HepG2 (cell line): ENCODE measurements around the gene CDCP2. TPM values are rescaled to one million over a fixed set of nuclear protein-coding genes. Genes with fewer than 3 reads are reported as not detected.

ENCODE experiments used
- HIVEP1 ChIP-seq: sonication (generic); formaldehyde crosslinking; IDR thresholded peaks from 2 replicates; pipeline ENCODE4 v1.4.0; 2020; ENCODE audit warnings: mild to moderate bottlenecking, missing genetic modification reagents
- MED13 ChIP-seq: sonication (generic); formaldehyde crosslinking; IDR thresholded peaks from 2 replicates; pipeline ENCODE4 v1.5.0; 2020; ENCODE audit warnings: missing genetic modification reagents
- NFAT5 ChIP-seq: sonication (generic); formaldehyde crosslinking; IDR thresholded peaks from 2 replicates; pipeline ENCODE4 v1.4.0; 2020; ENCODE audit warnings: missing genetic modification reagents
- NFIB ChIP-seq: sonication (generic); formaldehyde crosslinking; IDR thresholded peaks from 2 replicates; pipeline ENCODE4 v1.9.0; 2021; ENCODE audit warnings: missing genetic modification reagents, mild to moderate bottlenecking, borderline replicate concordance
- PRDM10 ChIP-seq: sonication (generic); formaldehyde crosslinking; IDR thresholded peaks from 2 replicates; pipeline ENCODE4 v1.4.0; 2020; ENCODE audit warnings: low read depth, missing genetic modification reagents
- RARA ChIP-seq: IDR thresholded peaks from 2 replicates; pipeline ENCODE4 v1.6.1; 2016; ENCODE audit warnings: missing genetic modification reagents, missing compliant biosample characterization
- SAFB2 ChIP-seq: sonication (generic); formaldehyde crosslinking; IDR thresholded peaks from 2 replicates; pipeline ENCODE4 v1.5.1; 2020; ENCODE audit warnings: missing genetic modification reagents, low read depth, mild to moderate bottlenecking, borderline replicate concordance
- SKIL ChIP-seq: sonication (generic); formaldehyde crosslinking; IDR thresholded peaks from 2 replicates; pipeline ENCODE4 v1.8.0; 2022; ENCODE audit warnings: missing genetic modification reagents, mild to moderate bottlenecking, moderate library complexity, borderline replicate concordance
- TRIM22 ChIP-seq: fragments of 450-650 bp; IDR thresholded peaks from 2 replicates; pipeline ENCODE4 v1.6.1; 2017
- ZBTB39 ChIP-seq: sonication (generic); formaldehyde crosslinking; IDR thresholded peaks from 2 replicates; pipeline ENCODE4 v1.5.0; 2020; ENCODE audit warnings: missing genetic modification reagents
- ZC3H4 ChIP-seq: sonication (generic); formaldehyde crosslinking; IDR thresholded peaks from 2 replicates; pipeline ENCODE4 v1.4.0; 2020; ENCODE audit warnings: missing genetic modification reagents, borderline replicate concordance
- ZKSCAN1 ChIP-seq: fragments of 150-350 bp; IDR thresholded peaks from 2 replicates; pipeline ENCODE4 v1.6.1; 2014; ENCODE audit warnings: low read length
- ZNF75D ChIP-seq: sonication (generic); formaldehyde crosslinking; IDR thresholded peaks from 2 replicates; pipeline ENCODE4 v1.8.1; 2023; ENCODE audit warnings: missing genetic modification reagents, mild to moderate bottlenecking, borderline replicate concordance
- polyA plus RNA-seq, 8 experiments: library from polyadenylated mRNA; depleted of rRNA in 3 of 8; stranded (reverse) in 7 of 8; unstranded in 1 of 8; fragments of >200 nt; fragmentation: Illumina TruSeq in 4 of 8; extraction: Trizol in 4 of 8; gene quantifications; 2 replicates each; pipeline versions ENCODE4 v1.2.1 to v1.2.3, GENCODE V29; 2011 to 2016; ENCODE audit warnings: low read depth in 4 of 8, missing spikeins in 1 of 8, mixed read lengths in 1 of 8; ENCODE audit not compliant: insufficient read depth in 1 of 8
- total RNA-seq, 5 experiments: library from RNA; depleted of rRNA; stranded (reverse); fragments of >200 nt; fragmentation: Illumina TruSeq; extraction: Trizol; gene quantifications; 2 replicates each; pipeline ENCODE4 v1.2.3, GENCODE V29; 2016; ENCODE audit warnings: low read depth in 1 of 5

CDCP2 gene
- total and polyA plus RNA-seq, 2 of the 13 experiments (the other 11 are each of a cell fraction or from before 2014, with no cell fraction given), result not detected

GRCh38 chr1:54120018-54120697 is 32.6 kb downstream of the CDCP2 start (continued):
- TF ChIP-seq NFAT5 (CRISPR knock-in tag) (no peak), MED13 (CRISPR knock-in tag) (no peak), TRIM22 (0 out of 2 replicates have a peak, but pooled peaks have one; percentile 51), PRDM10 (CRISPR knock-in tag) (no peak), ZKSCAN1 (no peak), ZNF75D (CRISPR knock-in tag) (no peak), NFIB (CRISPR knock-in tag) (no peak), RARA (no peak), SKIL (CRISPR knock-in tag) (no peak), ZBTB39 (CRISPR knock-in tag) (no peak), ZC3H4 (CRISPR knock-in tag) (no peak), SAFB2 (CRISPR knock-in tag) (no peak), HIVEP1 (CRISPR knock-in tag) (no peak)
